Fibroblast of skin of right quadriceps (primary cell): ENCODE results near the gene RABGAP1.
"Not testable (repeated sequence)": the region's sequence is repeated elsewhere in the genome, so short reads cannot be mapped to it uniquely, and the experiment has no call there.

Experiments used
- DNase-seq: peaks from one replicate; pipeline ENCODE4 v3.0.0-alpha.2; 2013

Gene RABGAP1

DNA sequence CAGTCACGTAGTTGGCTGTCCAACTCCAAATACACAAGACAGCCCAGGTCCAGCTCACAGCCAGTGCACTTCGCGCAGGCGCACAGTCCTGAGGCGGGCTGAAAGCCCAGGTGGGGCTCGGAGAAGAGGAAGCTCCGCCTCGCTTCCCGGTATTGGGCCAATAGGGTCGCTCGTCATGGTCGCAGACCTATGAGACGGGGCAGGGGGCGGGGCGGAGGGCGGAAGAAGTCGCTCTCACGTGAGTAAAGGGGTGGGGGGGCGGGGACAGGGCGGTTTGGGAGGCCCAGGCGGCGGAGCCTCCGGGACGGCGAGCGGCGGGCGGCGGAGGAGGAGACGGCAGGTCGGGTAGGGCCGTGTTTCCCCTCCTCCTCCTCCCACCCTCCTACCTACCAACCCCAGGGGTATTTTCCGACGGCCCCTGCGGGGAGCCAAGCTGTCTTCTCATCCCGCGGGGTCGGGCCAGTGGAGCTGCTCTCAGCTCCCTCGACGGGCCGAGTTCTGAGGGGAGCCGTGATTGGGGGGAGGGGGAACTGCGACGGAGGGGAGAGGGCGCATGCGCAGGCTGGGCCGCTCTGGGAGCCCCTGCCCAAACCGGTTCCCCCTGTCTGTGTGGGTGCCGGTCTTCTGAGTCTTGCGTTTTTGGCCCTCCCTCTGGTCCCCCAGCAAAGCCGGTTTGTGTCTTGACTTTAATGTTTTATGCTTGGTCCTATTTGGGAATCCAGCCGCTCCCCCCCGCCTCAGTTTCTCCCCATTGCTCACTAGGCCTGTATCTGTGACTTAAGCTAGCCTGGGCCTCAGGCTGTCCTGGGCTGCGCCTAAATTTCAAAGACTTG lies at the start of gene RABGAP1:
RABGAP1 (plus strand) TSS at position 272 of the 833 bp plus-strand sequence. CDS start 16,040 bp downstream, outside the sequence.
- DNase-seq, result peak; percentile 98

DNA sequence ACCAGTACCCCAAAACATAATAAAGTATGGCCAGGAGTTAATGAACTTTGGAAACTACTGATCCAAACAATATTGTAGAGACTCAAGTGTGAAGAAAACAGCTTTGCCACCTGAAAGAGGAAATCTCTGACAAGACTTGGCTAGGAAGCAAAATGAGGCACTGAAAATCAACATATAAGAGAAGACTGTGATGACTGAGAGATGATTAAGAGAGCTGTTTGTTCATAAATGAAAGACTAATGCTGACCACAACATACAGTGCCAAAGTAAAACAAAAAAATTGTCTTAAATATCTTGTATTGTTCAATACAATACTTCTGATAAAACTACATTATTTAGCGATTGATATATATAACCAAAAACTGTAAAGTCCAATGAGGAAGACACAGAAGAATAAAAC lies 42.9 kb upstream of the RABGAP1 start:
- DNase-seq, result peak; percentile 2

DNA sequence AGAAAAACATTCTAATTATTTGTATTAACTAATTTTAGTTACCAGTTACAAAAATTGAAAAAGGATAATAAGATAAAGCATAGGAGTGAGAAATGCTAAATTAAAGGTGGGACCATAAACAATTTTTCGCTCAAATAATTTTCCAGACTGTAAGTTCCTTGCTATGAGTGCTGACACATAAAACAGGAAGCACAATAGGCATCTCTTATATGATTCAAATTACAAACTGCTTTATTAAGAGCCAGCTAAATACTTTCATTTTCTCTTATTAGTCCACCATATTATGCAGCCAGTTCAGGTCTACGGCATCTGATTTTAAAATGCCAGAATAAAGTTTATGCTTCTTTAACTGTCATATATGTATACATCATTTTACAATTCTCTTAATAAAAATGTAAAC lies 40.0 kb upstream of the RABGAP1 start:
- DNase-seq, result peak; percentile 7

DNA sequence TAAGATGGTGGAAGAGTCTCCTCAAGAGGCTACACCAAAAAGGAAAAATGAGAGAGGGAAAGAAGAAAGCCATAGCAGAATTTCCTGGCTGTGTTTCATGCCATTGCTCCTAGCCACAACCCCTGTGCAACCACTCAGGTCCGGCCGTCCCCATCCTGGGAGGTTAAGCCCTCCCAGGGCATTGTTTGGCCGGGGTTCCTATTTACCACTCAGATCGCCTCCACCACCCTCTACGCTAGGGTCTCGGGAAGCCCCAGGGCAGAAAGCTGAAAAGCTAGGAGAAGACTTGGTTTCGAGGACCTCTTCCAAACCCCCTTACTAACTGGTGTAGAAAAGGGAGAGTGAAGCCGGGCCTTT lies 36.4 kb upstream of the RABGAP1 start:
- peak; percentile 20 for DNase-seq

DNA sequence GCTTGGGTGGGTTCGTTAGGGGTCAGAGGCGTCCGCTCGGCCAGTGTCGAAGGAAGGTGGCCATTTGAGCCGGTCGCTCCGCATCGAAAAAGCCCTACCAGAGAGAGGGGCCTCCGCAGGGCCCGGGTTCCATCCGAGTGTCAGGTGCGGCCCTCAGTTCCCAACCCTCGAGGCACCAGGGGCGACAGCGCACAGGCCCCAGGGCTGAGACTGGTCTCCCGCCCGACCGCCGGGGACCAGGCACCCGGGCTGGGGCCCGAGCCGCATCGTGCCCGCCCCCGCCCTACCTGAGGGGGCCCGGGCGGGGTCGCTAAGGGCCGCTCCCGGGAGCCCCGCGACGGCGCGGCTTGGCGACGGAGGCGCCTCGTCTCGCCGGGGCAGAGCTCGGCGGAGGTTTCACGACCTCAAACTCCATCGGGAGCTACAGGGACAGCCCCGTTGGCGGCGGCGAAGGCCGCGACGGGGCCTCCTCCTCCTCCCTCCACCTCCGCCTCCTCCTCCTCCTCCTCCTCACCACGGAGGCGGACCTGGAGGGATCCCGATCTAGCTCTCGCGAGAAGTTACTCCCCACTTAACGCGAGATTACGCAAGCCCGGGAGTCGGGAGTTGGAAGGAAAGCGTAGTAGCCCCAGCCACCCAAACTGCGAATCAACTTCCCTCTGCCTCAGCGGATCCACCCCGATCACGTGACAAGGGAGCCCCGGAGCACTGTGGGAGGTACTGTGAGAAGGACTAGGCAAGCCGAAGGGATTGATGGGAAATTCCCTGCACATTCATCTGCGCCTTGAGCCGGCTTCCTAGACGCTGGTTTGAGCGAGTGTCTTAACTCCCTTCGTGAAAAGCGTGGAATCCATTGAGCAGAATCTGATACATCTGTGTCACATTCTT lies 35.8 kb upstream of the RABGAP1 start, which contains the start of gene RC3H2:
RC3H2 (minus strand) TSS at position 537 of the 888 bp plus-strand sequence. CDS start 7,850 bp downstream, outside the sequence.
- DNase-seq, result peak; percentile 100

DNA sequence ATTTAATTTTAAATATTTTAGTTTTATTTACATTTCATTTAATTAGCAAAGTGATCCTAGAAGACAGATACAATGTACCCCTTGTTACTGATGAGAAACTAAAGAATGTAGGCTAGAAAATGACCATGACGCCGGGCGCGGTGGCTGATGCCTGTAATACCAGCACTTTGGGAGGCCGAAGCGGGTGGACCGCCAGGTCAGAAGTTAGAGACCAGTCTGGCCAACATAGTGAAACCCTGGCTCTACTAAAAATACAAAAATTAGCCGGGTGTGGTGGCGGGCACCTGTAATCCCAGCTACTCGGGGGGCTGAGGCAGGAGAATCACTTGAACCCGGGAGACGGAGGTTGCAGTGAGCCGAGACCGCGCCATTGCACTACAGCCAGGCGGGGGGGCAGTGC lies 34.7 kb upstream of the RABGAP1 start:
- not testable (repeated sequence) for DNase-seq

DNA sequence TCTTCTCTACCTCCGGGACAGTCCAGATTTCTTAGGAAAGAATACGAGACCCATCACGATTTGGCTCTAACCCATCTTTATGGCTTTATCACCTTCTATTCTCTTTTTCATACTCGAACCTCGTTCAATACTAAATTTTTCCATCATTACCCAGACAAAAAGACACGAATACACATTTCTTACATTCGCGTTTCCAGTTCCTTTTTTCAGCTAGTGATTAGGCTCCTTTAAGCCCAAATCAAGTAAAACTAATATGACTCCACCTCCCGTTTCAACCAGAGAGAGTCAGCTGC lies 28.2 kb upstream of the RABGAP1 start:
- no peak for DNase-seq

DNA sequence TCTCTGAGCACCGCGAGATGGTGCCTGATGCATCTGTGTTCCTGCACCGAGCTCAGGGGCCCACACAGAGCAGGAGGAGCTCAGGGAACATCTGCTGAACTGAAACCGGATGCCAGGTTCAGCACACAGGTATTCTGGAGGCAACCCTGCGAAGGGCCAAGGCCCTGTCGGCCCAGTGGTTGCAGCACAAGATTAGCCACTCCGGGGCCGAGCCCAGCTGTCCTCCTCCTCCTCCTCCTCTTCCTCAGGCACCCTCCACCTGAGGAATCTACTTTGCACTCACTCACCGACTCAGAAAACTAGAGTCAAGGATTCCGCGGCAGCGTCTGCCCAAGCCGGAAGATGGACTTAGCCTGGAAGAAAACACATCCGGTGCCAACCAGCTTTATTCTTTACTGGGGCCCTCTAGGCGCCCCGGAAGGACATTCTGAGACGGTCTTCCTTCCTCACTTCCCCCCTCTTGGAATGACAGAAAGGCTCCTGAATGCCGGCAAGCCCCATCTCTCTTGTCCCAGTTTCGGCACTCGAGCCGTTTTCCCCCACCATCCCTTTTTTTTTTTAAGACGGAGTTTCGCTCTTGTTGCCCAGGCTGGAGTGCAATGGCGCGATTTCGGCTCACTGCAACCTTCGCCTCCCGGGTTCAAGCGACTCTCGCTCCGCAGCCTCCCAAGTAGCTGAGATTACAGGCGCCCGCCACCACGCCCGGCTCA lies 27.7 kb upstream of the RABGAP1 start, which contains the start of gene ZBTB6:
ZBTB6 (minus strand) TSS at position 360 of the 710 bp plus-strand sequence. CDS start 1,251 bp downstream, outside the sequence.
- peak; percentile 86 for DNase-seq

DNA sequence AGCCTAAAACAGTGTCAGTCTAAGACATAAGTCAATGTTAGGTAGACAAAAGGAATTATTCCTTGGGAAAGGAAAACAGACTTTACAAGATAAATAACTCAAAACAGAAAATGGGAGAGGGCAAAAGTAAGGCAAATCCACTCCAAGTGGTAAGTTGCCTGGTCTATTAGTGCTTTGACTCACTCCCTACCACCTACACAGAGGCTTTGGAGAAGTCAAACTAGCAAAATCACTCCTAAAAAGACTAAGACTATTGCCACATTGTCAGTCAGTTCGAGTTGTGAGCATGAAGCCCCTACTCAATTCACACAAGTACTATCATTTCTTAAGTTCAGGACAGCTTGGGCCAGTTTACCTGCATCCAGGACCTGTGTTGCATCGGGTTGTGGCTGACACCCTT lies 22.5 kb upstream of the RABGAP1 start:
- no peak for DNase-seq

DNA sequence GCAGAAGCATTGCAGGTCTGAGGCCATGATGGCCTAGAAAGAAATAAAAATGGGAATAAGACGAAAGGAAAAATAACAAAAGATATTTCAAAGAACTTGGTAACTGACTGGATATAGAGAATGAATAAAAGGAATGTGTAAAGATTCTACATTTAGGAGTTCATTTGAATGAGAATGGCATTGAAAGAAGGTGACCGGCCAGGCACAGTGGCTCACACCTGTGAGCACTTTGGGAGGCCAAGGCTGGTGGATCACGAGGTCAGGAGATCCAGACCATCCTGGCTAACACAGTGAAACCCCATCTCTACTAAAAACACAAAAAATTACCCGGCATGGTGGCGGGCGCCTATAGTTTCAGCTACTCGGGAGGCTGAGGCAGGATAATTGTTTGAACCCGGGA lies 18.1 kb upstream of the RABGAP1 start:
- DNase-seq, result no peak

DNA sequence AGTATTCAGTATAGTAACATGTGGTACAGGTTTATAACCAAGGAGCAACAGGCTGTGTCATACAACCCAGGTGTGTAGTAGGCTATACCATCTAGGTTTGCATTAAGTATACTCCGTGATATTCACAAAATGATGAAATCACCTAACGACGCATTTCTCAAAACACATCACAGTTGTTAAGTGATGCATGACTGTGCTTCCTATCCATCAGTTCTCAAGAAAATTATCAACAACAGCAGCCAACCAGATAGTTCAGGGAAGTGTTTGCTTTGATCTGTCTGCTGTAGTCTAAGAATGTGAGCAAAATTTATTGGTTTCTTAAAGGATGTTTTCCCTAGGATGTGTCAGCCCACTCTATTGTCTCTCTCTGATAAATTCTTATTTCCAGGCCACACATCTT lies 16.9 kb upstream of the RABGAP1 start:
- DNase-seq, result no peak

DNA sequence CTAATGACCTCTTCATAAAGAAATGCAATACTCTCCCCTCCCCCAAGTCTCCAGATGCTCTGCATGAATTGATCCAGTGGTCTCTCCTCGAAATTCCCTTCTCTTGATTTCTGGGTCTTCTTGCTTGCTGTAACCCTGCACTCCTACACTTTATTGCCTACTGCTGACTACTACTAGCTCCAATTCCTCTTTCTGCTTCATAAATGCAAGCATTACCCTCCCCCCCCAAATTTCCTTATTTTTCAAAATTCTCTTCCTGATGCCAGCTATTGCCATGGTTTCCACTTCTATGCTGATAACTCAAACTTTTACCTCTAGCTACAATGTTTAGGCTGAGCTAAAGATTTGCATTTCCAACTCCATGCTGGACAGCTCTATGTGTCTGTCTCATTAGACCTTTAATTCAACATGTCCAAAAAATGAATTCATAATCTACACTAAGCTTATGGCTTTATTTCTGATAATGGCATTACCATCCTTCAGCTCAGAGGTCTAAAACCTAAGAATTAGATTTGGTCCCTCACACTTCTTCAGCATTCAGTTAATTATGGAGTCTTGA lies 10.9 kb upstream of the RABGAP1 start:
- DNase-seq, result no peak

DNA sequence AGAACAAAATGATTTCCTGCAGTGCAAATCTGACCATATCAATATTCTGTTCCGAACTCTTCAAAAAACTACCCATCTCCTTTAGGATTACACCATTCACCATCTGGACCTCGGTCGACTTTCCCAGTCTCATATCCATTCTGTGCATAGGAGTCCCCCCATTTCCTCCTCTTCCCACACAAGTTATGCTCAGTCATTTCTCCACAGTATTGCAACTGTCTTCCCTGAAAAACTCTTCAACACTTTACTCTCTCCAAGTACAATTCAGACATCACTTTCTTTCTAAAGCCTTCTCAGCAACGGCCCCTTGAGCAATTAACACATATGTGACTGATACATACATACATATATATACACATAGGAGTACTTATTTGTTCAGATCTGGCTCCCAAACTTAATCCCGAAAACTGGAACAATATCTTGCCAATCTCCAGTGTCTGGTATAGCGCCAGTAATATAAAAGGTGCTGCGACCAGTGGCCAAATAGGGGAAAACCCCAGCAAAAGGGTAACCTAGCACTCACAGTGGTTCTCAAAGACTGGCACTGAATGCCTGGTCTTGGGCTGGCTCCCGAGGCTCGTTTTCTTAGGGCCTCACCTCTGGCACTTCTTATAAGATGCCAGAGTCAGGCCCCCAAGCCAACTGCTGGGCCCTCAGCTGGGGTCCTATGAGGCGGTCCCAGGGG lies 10.1 kb upstream of the RABGAP1 start:
- DNase-seq, result no peak

DNA sequence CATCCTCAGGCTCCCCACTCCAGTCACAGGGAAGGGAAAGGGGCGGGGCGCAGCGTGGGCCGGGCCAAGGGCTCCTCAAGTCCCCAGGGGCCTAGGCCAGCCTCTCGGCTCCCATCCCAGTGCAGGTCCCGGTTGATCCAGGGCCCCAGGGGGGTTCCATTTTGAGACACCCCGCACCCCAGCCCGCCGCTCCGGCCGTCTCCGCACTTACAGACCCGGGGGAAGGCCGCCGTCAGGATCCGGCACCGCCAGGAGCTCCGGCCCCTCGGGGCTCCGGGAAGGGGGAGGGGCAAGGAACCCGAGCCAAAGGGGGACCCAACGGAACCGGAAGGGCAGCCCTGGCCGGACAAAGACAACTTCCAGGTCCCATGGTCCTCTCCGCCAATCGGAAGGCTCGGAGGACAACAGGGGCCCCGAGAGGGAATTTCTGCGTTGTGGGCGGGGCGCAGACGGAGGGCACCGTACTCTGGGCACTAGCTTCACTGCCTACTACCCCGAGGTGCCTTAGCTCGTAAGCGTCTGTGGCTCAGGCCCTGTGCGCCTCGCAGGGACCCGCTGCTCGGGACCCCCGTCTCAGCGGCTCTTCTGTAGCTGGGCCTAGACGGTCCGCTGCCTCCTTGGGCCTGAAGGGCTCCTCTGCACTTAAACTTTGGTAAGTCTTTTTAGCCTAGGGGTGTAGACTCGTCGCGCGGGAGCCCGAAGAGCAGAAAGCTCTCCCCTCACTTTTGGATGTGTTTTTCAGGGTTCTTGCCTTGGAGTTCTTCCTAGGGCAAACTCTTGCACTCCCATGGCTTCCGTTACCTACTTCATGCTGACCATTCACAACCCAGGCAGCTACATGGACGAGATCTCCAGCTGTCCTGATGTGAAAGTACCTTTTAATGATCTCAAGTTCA lies 9.3 kb upstream of the RABGAP1 start, which contains the start of gene ZBTB26:
ZBTB26 (minus strand) TSS at position 287 of the 896 bp plus-strand sequence. CDS start 11,578 bp downstream, outside the sequence.
- peak; percentile 92 for DNase-seq

DNA sequence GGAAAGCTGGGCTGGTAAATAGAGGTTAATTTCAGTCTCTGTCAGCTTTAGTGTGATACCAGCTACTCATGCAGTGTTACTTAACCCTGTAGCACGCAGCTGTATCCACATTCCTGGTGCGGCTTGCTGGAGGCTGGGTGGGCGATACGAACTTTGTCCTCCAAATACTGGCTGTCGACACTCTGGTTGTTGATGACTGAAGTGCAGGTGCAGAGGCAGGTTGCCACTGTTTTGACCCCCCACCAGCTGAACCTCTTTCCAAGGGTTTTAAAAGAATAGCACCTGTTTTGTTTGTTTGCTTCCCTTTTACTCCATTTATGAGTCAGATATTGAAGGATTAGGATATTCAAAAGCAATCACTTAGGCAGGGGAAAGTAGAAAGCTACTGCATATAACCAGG lies 4.4 kb upstream of the RABGAP1 start:
- no peak for DNase-seq

DNA sequence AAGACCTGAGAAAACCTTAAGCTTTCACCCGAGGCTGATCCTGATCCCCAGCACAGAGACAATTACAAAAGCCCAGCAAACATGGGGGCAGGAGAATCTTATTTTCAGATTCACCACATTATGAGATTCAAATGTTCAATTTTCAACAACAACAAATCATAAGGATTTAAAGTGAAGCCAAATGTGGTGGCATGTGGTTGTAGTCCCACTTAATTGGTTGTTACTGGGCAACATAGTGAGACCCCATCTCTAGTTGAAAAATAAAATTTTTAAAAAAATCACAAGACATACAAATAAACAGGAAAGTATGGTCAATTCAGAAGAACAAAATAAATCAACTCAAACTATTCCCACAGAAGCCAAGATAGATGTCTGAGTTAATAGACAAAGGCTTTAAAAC lies 3.9 kb upstream of the RABGAP1 start:
- DNase-seq, result no peak

DNA sequence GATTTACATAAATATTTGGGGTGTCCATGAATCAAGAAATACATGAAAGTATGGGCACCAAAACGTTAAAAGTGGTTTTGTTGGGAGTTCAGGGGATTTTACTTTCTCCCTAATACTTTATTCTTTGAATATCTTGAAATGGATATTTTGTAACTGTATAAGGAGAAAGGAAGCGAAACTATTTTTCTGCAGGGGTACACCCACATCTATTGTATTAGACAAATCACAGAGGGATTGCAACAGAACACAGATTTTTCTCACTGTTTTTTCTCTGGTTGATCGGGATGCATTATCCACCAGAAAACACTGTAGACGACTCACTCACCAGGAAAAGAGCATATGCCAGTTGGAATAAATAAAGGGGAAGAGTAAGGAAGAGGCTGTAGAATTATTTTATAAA lies 1.2 kb upstream of the RABGAP1 start:
- no peak for DNase-seq

DNA sequence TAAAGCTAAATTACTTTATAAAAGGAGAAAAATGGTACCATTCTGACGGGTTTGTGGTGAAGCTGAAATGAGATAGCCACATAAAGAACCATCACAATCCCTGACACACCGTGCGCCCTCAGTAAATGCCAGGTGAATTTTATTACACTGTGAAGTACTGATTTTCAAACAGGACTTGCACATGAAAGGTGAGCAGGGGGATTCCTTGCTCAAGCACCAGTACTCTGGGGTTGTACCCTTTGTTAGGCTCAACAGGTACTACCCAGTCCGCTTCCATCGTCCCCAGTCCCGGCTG lies 419 bp upstream of the RABGAP1 start:
- no peak for DNase-seq

DNA sequence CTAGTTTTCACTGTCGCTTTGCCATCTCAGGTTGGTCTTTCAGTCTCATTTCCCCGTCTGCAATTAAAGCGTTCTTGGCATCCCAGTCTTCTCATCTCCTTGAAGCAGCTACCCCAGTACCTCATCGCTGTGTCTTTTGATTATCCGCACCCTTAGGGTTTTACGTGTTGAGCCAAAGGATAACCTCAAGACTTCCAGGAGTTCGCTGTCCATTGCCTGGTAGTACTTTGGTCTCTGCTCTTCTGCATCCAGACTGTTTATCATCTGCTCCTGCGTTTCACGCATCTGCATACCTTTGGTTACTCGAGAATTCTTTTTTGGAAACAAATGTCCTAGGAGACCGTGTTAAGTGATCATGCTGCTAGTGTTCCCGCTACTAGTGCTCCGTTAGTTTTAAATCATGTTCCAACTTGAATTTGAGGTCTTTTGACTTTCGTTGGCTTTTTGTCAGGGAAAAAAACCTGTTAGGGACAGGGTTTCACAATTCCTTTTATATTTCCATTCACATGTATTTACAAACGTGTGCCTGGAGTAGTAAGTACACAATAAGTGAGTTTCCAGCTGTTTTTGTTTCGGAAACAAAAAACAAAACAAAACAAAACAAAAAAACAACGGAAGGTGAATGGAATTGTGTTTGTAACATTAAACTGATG lies 888 bp downstream of the RABGAP1 start:
- DNase-seq, result peak; percentile 48
